Loucy (cell line): ENCODE measurements around the gene ZNF77.

Experiments
- CTCF ChIP-seq: fragments of 200-600 bp; sonication (generic); conservative IDR thresholded peaks from 2 replicates; pipeline ENCODE4 v1.5.1; 2014; ENCODE audit warnings: mild to moderate bottlenecking, antibody characterized with exemption, low read length
- EZH2phosphoT487 ChIP-seq: fragments of 200-600 bp; IDR thresholded peaks from 2 replicates; pipeline ENCODE4 v1.6.1; 2018; ENCODE audit warnings: antibody characterized with exemption, mild to moderate bottlenecking, moderate library complexity, borderline replicate concordance

DNA sequence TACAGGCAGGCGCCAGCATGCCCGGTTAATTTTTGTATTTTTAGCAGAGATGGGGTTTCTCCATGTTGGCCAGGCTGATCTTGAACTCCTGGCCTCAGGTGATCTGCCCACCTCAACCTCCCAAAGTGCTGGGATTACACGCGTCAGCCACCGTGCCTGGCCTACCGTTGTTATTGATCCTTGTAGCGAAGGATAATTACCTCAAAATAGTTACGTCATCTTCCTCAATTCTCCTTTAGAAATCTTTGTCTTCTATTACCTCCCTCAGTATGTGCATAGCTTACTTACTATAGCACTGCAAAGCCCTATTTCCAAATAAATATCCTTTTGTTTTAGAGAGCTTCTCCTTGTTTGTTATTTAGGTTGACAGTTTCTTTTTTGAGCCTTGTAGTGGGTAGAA, 23.2 kb upstream of the ZNF77 start:
- no peak for TF ChIP-seq CTCF
- no peak for TF ChIP-seq EZH2phosphoT487
